GM10266 (cell line): ENCODE data around the gene RPTN.

Source experiments
- DNase-seq: peaks from one replicate; pipeline ENCODE4 v3.0.0; 2012; ENCODE audit errors: extremely low spot score
- CTCF ChIP-seq: IDR thresholded peaks from 2 replicates; pipeline ENCODE4 v1.5.1; 2012; ENCODE audit warnings: mild to moderate bottlenecking, low read depth; ENCODE audit not compliant: control insufficient read depth, insufficient read depth; ENCODE audit errors: missing control alignments

RPTN gene

GRCh38 chr1:152179566-152179965, 20.5 kb upstream of the RPTN start:
- no peak for DNase-seq
- TF ChIP-seq CTCF: no peak

GRCh38 chr1:152170287-152170905, 11.4 kb upstream of the RPTN start:
- no peak for DNase-seq

GRCh38 chr1:152169366-152170025, 10.5 kb upstream of the RPTN start:
- TF ChIP-seq CTCF: no peak
- DNase-seq: no peak

More at GRCh38 chr1:152170287-152170905, 11.4 kb upstream of the RPTN start:
- TF ChIP-seq CTCF: no peak

GRCh38 chr1:152168535-152168868, 9.5 kb upstream of the RPTN start:
- no peak for DNase-seq
- TF ChIP-seq CTCF: no peak

GRCh38 chr1:152167835-152168534, 9.0 kb upstream of the RPTN start:
- no peak for DNase-seq
- TF ChIP-seq CTCF: no peak

- no peak for DNase-seq
- TF ChIP-seq CTCF: no peak
These were observed 7.9 kb upstream of the RPTN start for GRCh38 chr1:152166966-152167365.
